DLD1 (cell line): ENCODE data around the gene RNF130.
"Not testable (repeated sequence)": the region's sequence is repeated elsewhere in the genome, so short reads cannot be mapped to it uniquely, and the experiment has no call there.

ENCODE experiments used
- in situ Hi-C: cut with HindIII; loops from 2 replicates; pipeline ENCODE4 v1.10.0; 2017; ENCODE audit warnings: low sequenced_read_pairs

RNF130 gene

GRCh38 chr5:180026320-180026719, 45.2 kb downstream of the RNF130 start:
- in situ Hi-C loops: no loop called here

- in situ Hi-C loops: no loop called here
These were observed 49.7 kb downstream of the RNF130 start for GRCh38 chr5:180021900-180022299.

GRCh38 chr5:180020176-180020575, 51.4 kb downstream of the RNF130 start:
- in situ Hi-C loops: no loop called here

DNA sequence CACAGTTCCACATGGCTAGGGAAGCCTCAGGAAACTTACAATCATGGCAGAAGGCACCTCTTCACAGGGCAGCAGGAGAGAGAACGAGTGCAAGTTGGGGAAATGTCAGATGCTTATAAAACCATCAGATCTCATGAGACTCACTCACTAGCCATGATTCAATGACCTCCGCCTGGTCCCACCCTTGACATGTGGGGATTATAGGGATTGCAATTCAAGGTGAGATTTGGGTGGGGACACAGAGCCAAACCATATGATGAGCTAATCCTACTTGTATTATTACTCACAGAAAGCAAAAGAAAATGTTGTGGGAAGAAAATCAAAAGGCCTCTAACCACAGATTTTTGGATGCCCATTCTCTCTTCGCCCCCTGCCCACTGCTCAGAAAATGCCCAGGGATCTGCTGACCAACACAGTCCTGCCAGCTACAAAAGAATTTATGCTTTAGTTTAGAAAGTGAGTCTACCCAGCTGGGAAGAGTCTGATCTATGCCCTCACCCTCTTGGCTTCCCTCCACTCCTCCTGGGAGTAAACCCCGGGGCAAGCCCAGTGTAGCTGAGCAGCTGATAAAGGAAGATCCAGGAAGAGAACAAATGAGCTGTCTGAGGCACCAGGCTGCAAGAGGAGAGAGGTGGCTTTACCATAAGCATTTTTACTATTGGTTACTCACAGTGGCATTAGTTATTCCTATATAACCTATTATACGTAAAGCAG, 53.1 kb downstream of the RNF130 start:
- in situ Hi-C loops: no loop called here

- in situ Hi-C loops: not testable (repeated sequence)
These were observed 56.0 kb downstream of the RNF130 start for GRCh38 chr5:180015523-180015922.

DNA sequence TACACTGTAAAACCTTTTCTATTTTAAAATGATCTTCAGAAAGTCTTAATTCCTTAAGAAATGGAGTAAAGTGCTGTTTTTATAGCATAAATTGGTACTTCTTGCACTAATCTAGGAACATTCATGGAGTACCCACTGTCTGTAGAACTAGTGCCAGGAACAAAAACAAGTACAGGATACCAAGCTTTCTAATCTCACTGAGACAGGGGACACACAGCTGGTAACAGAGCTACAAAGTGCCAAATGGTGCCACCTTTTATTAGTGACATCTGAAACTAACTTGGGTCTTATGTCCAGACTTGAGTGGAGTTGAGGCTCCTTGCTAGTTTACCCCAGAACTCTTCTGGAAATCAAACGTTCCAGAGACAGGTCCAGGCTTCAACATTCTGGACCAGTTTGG, 57.9 kb downstream of the RNF130 start:
- in situ Hi-C loops: no loop called here

DNA sequence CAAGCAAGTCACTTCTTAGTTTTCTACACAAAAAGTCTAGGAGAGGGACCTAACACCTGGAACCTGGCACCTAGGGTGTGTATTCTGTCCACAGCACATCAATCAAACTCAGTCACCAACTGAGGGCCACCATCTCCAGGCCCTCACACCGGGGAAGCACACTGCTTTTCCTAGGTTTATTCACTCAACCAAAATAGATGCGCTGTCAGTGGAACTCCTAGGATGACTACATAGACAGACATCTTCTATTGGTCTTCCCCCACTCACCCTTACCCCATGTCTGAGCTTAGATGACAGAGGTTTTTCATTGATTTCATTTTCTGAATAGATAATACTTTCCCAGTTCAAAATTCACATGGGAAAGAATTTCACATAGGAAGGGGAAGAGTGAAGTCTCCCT, 59.2 kb downstream of the RNF130 start:
- in situ Hi-C loops: no loop called here

DNA sequence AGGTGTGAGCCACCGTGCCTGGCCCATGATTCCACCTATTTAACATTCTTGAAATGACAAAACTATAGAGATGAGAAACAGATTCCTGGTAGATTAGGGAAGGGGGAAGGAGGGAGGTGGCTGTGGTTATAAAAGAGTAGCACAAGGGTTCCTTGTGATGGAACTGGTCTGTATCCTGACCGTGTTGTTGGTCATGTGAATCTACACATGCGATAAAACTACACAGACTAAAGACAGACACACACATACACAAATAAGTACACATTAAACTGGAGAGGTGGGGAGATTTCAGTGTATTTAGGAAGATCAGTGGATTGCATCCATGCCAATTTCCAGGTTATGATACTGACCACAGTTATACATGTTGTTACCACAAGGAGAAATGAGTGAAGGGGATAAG, 60.9 kb downstream of the RNF130 start:
- in situ Hi-C loops: no loop called here

GRCh38 chr5:180009581-180009980, 62.0 kb downstream of the RNF130 start:
- in situ Hi-C loops: no loop called here

DNA sequence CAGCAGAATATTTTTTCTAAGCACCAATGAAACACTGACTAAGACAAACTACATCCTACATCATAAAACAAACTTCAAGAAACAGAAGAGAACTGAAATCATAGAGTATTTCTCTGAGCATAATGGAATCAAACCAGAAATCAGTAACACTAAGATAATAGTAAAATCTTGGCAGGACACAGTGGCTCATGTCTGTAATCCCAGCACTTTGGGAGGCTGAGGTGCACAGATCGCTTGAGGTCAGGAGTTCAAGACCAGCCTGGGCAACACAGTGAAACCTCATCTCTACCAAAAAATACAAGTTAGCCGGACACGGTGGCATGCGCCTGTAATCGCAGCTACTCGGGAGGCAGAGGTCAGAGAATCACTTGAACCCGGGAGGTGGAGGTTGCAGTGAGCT, 63.1 kb downstream of the RNF130 start:
- in situ Hi-C loops: no loop called here

GRCh38 chr5:180007582-180007981, 64.0 kb downstream of the RNF130 start:
- in situ Hi-C loops: no loop called here

DNA sequence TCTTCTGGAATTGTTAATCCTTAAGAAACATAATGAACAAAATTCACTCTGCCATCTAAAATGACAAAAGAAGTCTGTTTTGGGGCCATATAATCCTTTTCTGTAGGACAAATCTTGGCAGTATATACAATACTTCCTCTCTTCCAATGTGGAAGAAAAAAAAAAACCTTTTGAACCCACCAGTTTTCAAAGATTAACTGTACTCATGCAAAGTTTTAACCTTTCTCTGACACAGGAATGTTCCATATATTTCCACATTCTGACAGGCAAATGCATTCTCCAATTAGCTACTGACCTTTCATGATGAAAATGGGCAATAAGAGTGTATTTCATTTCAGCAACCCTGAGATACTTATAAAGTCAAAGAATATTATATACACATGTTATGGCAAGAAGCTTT, 65.4 kb downstream of the RNF130 start:
- in situ Hi-C loops: no loop called here

- in situ Hi-C loops: no loop called here
These were observed 68.4 kb downstream of the RNF130 start for GRCh38 chr5:180003127-180003526.

- in situ Hi-C loops: no loop called here
These were observed 69.8 kb downstream of the RNF130 start for GRCh38 chr5:180001742-180002141.

GRCh38 chr5:180001136-180001535, 70.4 kb downstream of the RNF130 start:
- in situ Hi-C loops: no loop called here

- in situ Hi-C loops: no loop called here
These were observed 73.1 kb downstream of the RNF130 start for GRCh38 chr5:179998485-179998884.

GRCh38 chr5:179994583-179995323, 76.8 kb downstream of the RNF130 start:
- in situ Hi-C loops: no loop called here

DNA sequence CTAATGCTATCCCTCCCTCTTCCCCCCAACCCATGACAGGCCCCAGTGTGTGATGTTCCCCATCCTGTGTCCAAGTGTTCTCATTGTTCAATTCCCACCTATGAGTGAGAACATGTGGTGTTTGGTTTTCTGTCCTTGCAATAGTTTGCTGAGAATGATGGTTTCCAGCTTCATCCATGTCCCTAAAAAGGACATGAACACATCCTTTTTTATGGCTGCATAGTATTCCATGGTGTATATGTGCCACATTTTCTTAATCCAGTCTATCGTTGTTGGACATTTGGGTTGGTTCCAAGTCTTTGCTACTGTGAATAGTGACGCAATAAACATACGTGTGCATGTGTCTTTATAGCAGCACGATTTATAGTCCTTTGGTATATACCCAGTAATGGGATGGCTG, 78.7 kb downstream of the RNF130 start:
- in situ Hi-C loops: not testable (repeated sequence)

- in situ Hi-C loops: no loop called here
These were observed 80.5 kb downstream of the RNF130 start for GRCh38 chr5:179991106-179991505.

- in situ Hi-C loops: not testable (repeated sequence)
These were observed 81.0 kb downstream of the RNF130 start for GRCh38 chr5:179990525-179990924.

DNA sequence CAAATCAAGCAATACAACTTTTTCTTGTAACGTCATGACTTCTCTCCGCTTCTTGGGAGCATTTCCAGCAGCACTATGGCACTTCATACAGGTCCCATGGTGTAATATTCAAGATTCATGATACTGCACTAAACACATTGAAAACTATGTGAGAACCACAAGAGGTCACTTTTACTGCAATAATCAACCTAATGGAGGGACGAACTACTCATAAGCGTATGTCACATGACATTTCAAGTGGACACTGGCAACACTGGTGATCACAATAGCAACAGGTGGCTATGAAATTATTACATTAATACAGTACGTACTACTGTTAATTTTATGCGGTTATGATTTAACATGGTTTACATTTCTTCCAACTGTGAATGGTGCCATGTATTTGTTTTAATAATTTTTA, 85.2 kb downstream of the RNF130 start:
- in situ Hi-C loops: no loop called here

DNA sequence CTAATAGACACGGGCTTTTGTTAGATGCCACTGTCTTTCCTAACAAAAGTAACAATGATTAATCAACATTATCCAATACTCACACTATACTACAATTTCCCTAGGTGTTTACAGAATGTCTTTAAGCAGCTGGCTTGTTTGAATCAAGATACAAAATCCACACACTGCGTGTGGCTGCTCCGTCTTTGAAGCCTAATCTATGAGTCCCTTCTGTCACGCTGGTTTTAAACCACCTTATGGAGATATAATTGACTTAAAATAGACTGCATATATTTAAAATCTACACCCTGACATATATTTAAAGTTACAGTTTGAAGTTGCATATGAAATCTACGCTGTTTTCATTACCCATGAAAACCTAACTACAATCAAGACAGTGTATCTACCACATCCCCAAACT, 89.9 kb downstream of the RNF130 start:
- in situ Hi-C loops: no loop called here

- in situ Hi-C loops: no loop called here
These were observed 90.8 kb downstream of the RNF130 start for GRCh38 chr5:179980767-179981166.
